Fibroblast of skin of scalp (primary cell): ENCODE measurements around the gene RBMX.

Experiments
- DNase-seq: peaks from one replicate; pipeline ENCODE4 v3.0.0-alpha.2; 2013

Gene RBMX

DNA sequence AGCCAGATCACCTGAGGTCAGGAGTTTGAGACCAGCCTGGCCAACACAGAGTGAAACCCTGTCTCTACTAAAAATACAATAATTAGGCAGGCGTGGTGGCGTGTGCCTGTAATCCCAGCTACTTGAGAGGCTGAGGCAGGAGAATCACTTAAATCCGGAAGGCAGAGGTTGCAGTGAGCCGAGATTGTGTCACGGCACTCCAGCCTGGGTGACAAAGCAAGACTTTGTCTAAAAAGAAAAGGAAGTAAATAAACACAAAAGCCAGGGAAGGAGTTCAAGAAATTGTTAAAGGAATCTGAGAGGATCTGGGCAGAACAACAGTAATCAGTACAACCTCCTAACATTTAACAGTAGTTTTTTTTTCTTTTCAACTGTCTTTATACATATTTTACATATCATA is 51.1 kb downstream of the RBMX start:
- no peak for DNase-seq

DNA sequence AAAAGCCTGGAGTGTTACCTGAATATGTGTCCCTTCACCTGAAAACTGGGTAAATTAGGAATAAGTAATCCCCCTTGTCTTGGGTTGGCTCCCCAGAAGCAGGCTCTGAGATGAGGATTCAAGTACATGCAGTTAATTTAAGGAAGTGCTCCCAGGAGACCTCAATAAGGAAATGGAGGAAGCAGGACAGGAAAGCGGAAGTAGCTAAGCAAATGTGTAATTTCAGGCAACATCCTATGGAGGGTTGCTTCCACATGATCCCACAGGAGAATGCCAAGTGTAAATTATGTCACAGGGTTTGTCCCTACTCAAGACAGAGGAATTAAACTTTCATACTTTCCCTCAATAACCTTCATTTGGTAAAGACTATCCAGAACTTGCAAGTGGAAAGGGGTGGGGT is 51.7 kb downstream of the RBMX start:
- DNase-seq, result no peak

DNA sequence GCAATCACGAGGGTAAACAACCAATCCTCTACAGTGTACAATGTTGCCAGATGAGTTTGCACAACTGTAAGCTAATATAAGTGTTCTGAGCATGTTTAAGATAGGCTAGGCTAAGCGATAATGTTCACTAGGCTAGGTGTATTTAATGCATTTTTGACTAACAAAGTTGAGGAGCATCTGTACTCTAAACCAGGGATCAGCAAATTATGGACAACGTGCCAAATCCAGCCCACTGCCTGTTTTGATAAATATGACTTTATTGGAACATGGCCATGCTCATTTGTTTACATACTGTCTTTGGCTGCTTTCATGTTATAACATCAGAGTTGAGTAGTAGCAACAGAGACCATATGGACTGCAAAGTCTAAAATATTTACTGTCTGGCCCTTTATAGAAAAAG is 53.5 kb downstream of the RBMX start:
- no peak for DNase-seq

DNA sequence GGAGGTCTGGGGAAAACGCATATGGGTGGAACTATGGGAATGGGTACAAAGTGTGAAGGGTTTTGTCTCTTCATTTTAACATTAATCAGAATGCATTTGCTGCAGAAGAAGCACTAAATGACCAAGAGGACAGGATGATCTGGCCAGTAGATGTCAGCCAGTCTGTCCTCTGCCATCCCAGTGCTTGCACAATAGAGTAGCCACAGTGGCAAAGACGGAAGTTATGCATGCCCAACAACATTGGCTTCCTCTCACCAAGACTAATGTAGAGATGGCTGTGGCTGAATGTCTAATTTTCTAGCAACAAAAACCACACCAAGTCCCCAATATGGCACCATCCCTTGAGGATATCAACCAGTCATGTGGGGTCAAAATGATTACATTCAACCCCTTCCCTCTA is 54.8 kb downstream of the RBMX start:
- no peak for DNase-seq
